Measurements from ENCODE around the gene FANCC. TPM values are rescaled to one million over a fixed set of nuclear protein-coding genes. Genes with fewer than 3 reads are reported as not detected.

Gene FANCC
- total and polyA plus RNA-seq, 2 of the 4 experiments (the other 2 are of a cell fraction): 4.7 to 6.3 TPM

- no peak overlapping the region for H3K4me2 ChIP-seq (ENCODE audit: low read depth, low read length)
- no peak overlapping the region for H3K4ac ChIP-seq (ENCODE audit: low read depth, low read length)
- no peak overlapping the region for H3K9ac ChIP-seq (ENCODE audit: low read depth, low read length)
- H3K36me3 ChIP-seq (ENCODE audit: control insufficient read depth, insufficient read depth, low read length): no peaks in the 10 kb centered on the region
- H4K5ac ChIP-seq (ENCODE audit: low read depth, low read length): no peak overlapping the region
- no TSS peak for BruUV-seq (replicated peaks)
- H3K27me3 ChIP-seq (ENCODE audit: control insufficient read depth, insufficient read depth, low read length): no peaks in the 10 kb centered on the region
- no peaks in the 10 kb centered on the region for H3K9me3 ChIP-seq (ENCODE audit: control insufficient read depth, insufficient read depth, low read length)
- no peak overlapping the region for H3K14ac ChIP-seq (replicated peaks; ENCODE audit: low read depth, low read length)
- intact Hi-C loops (cut with micrococcal nuclease): no loop called here
- no peak overlapping the region for H3K4me3 ChIP-seq (ENCODE audit: insufficient read depth, low read depth, low read length)
- H3K23ac ChIP-seq (ENCODE audit: low read depth, low read length): no peak overlapping the region
- ChIA-PET POLR2A (ENCODE audit: unreplicated experiment) (no interaction called here), CTCF (no interaction called here)
- H3K4me1 ChIP-seq (ENCODE audit: control insufficient read depth, insufficient read depth, low read length): peaks cover 5% of the 10 kb centered on the region
- no peak overlapping the region for H3K18ac ChIP-seq (ENCODE audit: low read depth, low read length)
- no peak overlapping the region for H3K27ac ChIP-seq (ENCODE audit: insufficient read depth, low read length)
- no peak overlapping the region for H2BK120ac ChIP-seq (ENCODE audit: low read depth, low read length)
- no peak for ATAC-seq (ENCODE audit: low read depth)
- no peak overlapping the region for H2AK9ac ChIP-seq (replicated peaks; ENCODE audit: low read depth, low read length, poor library complexity)
- no peak for DNase-seq
- H3K9me1 ChIP-seq (ENCODE audit: insufficient read depth, low read length): peaks cover 2% of the 10 kb centered on the region
- no peak overlapping the region for H2BK15ac ChIP-seq (ENCODE audit: low read depth, low read length)
- no peak overlapping the region for H2AK5ac ChIP-seq (ENCODE audit: low read depth, low read length)
- H2BK20ac ChIP-seq (ENCODE audit: low read depth, low read length): no peak overlapping the region
- H4K20me1 ChIP-seq (ENCODE audit: insufficient read depth, low read length): 0 out of 2 replicates have a peak, but pooled peaks cover 7% of the 10 kb centered on the region
- no CpG with 5 or more reads among the region's 2 CpGs for WGBS, 2 experiments (ENCODE audit: extremely low coverage in 2 of 2, insufficient read length in 1 of 2)
- H3K79me1 ChIP-seq (ENCODE audit: low read depth in 1 of 2, low read length in 2 of 2): no peaks in the 10 kb centered on the region
- H2BK5ac ChIP-seq (ENCODE audit: low read depth, low read length, poor library complexity, severe bottlenecking): no peak overlapping the region
- no peak overlapping the region for H2AFZ ChIP-seq (replicated peaks; ENCODE audit: low read length, poor library complexity)
- H4K8ac ChIP-seq (ENCODE audit: low read depth in 2 of 2, low read length in 2 of 2): no peak overlapping the region
- no peak overlapping the region for H3K56ac ChIP-seq (ENCODE audit: extremely low read depth, insufficient read depth, low read length)
- in situ Hi-C loops (cut with MboI; ENCODE audit: low sequenced_read_pairs): no loop called here
- dilution Hi-C loops (cut with HindIII; ENCODE audit: low sequenced_read_pairs, unreplicated experiment): no loop called here
- H4K91ac ChIP-seq (ENCODE audit: insufficient read depth, low read depth, low read length): no peak overlapping the region
- no peak for TF ChIP-seq CEBPB (IDR thresholded peaks at IDR 0.05; ENCODE audit: low read depth, low read length)
- no peak for TF ChIP-seq POLR2A (IDR thresholded peaks at IDR 0.05; ENCODE audit: low read depth, low read length)
- TF ChIP-seq, protein P1, sequence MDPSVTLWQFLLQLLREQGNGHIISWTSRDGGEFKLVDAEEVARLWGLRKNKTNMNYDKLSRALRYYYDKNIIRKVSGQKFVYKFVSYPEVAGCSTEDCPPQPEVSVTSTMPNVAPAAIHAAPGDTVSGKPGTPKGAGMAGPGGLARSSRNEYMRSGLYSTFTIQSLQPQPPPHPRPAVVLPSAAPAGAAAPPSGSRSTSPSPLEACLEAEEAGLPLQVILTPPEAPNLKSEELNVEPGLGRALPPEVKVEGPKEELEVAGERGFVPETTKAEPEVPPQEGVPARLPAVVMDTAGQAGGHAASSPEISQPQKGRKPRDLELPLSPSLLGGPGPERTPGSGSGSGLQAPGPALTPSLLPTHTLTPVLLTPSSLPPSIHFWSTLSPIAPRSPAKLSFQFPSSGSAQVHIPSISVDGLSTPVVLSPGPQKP (IDR thresholded peaks at IDR 0.05; ENCODE audit: borderline replicate concordance, low read depth, low read length): no peak
- TF ChIP-seq NFE2L2 (IDR thresholded peaks at IDR 0.05; ENCODE audit: low read depth, low read length): no peak
- no peak for TF ChIP-seq BHLHE40 (IDR thresholded peaks at IDR 0.05; ENCODE audit: low read depth, low read length)
- TF ChIP-seq CHD1 (IDR thresholded peaks at IDR 0.05; ENCODE audit: low read depth, low read length): no peak
- no peak for TF ChIP-seq RFX5 (IDR thresholded peaks at IDR 0.05; ENCODE audit: low read depth, low read length)
- no peak for TF ChIP-seq RAD21 (IDR thresholded peaks at IDR 0.05; ENCODE audit: low read length)
- TF ChIP-seq MXI1 (IDR thresholded peaks at IDR 0.05; ENCODE audit: borderline replicate concordance, low read depth, low read length): no peak
- TF ChIP-seq RCOR1 (IDR thresholded peaks at IDR 0.05; ENCODE audit: insufficient replicate concordance, low read length): no peak
- TF ChIP-seq FOS (IDR thresholded peaks at IDR 0.05; ENCODE audit: low read depth, low read length): no peak
- TF ChIP-seq SMC3 (IDR thresholded peaks at IDR 0.05; ENCODE audit: low read depth, low read length): no peak
- TF ChIP-seq USF2 (IDR thresholded peaks at IDR 0.05; ENCODE audit: low read depth, low read length): no peak
- no peak for TF ChIP-seq MAFK (IDR thresholded peaks at IDR 0.05; ENCODE audit: low read depth, low read length)
Observed at GRCh38 chr9:95156074-95156473, 161.4 kb downstream of the FANCC start.

Data from IMR-90 (cell line).